B cell (primary cell): ENCODE data around the gene PRKD2. TPM values are rescaled to one million over a fixed set of nuclear protein-coding genes. Genes with fewer than 3 reads are reported as not detected.

Experiments
- ATAC-seq: fragments of 200-7000 bp; cut with Tn5 transposase; one replicate; pipeline ENCODE4 v1.10.0; 2021; ENCODE audit warnings: low read depth, mild to moderate bottlenecking, moderate number of reproducible peaks, moderate library complexity
- CTCF ChIA-PET: fragments of 350-600 bp; sonication (Branson Sonifier 250); formaldehyde crosslinking; loops from one replicate; lab custom pipeline; 2021; ENCODE audit warnings: antibody characterized with exemption, inconsistent platforms; lab: Charles Lee
- POLR2A ChIA-PET: fragments of 350-600 bp; sonication (Branson Sonifier 250); formaldehyde crosslinking; loops from one replicate; lab custom pipeline; 2021; ENCODE audit warnings: antibody characterized with exemption; lab: Charles Lee
- DNase-seq: peaks from one replicate; pipeline ENCODE4 v3.0.0; 2013
- H2AFZ ChIP-seq: 2 replicates; pipeline ENCODE4 v1.6.1; 2012; ENCODE audit warnings: mild to moderate bottlenecking, low read depth, low read length; ENCODE audit not compliant: insufficient read depth, poor library complexity, severe bottlenecking
- H3K27ac ChIP-seq, 2 donors: 1 replicate in 1 of 2; 2 replicates in 1 of 2; pipeline ENCODE4 v1.5.1; 2012 to 2013; ENCODE audit warnings: low read length in 2 of 2, mild to moderate bottlenecking in 2 of 2, moderate library complexity in 1 of 2
- H3K27me3 ChIP-seq, 4 experiments: fragments of 200-600 bp in 1 of 4; sonication (generic) in 1 of 4; replicated peaks in 1 of 4; 1 replicate in 2 of 4; 2 replicates in 2 of 4; pipeline versions ENCODE4 v1.6.1 to v1.7.0; 2013 to 2016; ENCODE audit warnings: low read length in 3 of 4, mild to moderate bottlenecking in 2 of 4, mixed read lengths in 1 of 4, moderate library complexity in 1 of 4; ENCODE audit not compliant: insufficient read depth in 4 of 4, control insufficient read depth in 3 of 4; ENCODE audit errors: control extremely low read depth in 1 of 4
- H3K36me3 ChIP-seq, 2 experiments: replicated peaks in 1 of 2; 1 replicate in 1 of 2; 2 replicates in 1 of 2; pipeline versions ENCODE4 v1.6.1 to v1.7.1; 2013; ENCODE audit warnings: low read length in 1 of 2; ENCODE audit not compliant: insufficient read depth in 2 of 2, control insufficient read depth in 1 of 2; ENCODE audit errors: control extremely low read depth in 1 of 2, extremely low read depth in 1 of 2
- H3K4me1 ChIP-seq, 2 donors: fragments of 200-600 bp in 1 of 2; sonication (generic) in 1 of 2; 1 replicate in 1 of 2; 2 replicates in 1 of 2; pipeline versions ENCODE4 v1.5.1 to v1.6.1; 2013 to 2017; ENCODE audit warnings: low read length in 2 of 2; ENCODE audit not compliant: control insufficient read depth in 2 of 2, insufficient read depth in 2 of 2
- H3K4me2 ChIP-seq: replicated peaks from 2 replicates; pipeline ENCODE3; 2012; ENCODE audit warnings: mild to moderate bottlenecking, low read depth, low read length; ENCODE audit not compliant: poor library complexity, severe bottlenecking
- H3K4me3 ChIP-seq, 5 experiments: fragments of 200-600 bp in 1 of 5; sonication (generic) in 1 of 5; 1 replicate in 3 of 5; 2 replicates in 2 of 5; pipeline versions ENCODE4 v1.5.1 to v1.7.0; 2011 to 2016; ENCODE audit warnings: low read length in 4 of 5, mild to moderate bottlenecking in 4 of 5, low read depth in 2 of 5, control low read depth in 1 of 5, moderate library complexity in 1 of 5; ENCODE audit not compliant: insufficient read depth in 1 of 5; ENCODE audit errors: control extremely low read depth in 1 of 5, extremely low read depth in 1 of 5
- H3K79me2 ChIP-seq: fragments of 200-600 bp; sonication (generic); one replicate; pipeline ENCODE4 v1.6.0; 2016; ENCODE audit warnings: low read length; ENCODE audit not compliant: control insufficient read depth, insufficient read depth
- H3K9ac ChIP-seq: fragments of 200-600 bp; sonication (generic); 2 replicates; pipeline ENCODE4 v1.6.1; 2017; ENCODE audit warnings: mild to moderate bottlenecking, low read length, moderate library complexity
- H3K9me3 ChIP-seq, 3 donors: one replicate each; pipeline versions ENCODE4 v1.6.1 to v1.7.1; 2013; ENCODE audit warnings: low read length in 2 of 3; ENCODE audit not compliant: control insufficient read depth in 2 of 3, insufficient read depth in 1 of 3; ENCODE audit errors: control extremely low read depth in 1 of 3
- H4K20me1 ChIP-seq: 2 replicates; pipeline ENCODE4 v1.6.0; 2012; ENCODE audit warnings: mild to moderate bottlenecking, low read length; ENCODE audit not compliant: insufficient read depth, control insufficient read depth, poor library complexity, severe bottlenecking
- H3K27ac Mint-ChIP-seq: one replicate; pipeline ENCODE4 v1.8.0; 2021; ENCODE audit warnings: mixed read lengths
- H3K27me3 Mint-ChIP-seq: one replicate; pipeline ENCODE4 v1.8.0; 2021; ENCODE audit warnings: mixed read lengths
- H3K4me1 Mint-ChIP-seq: one replicate; pipeline ENCODE4 v1.8.0; 2021; ENCODE audit warnings: mixed read lengths
- H3K4me3 Mint-ChIP-seq: one replicate; pipeline ENCODE4 v1.8.0; 2021; ENCODE audit warnings: mixed read lengths
- H3K9me3 Mint-ChIP-seq: one replicate; pipeline ENCODE4 v1.8.0; 2022; ENCODE audit warnings: mixed read lengths; ENCODE audit not compliant: insufficient read depth
- CTCF ChIP-seq: fragments of 200-600 bp; IDR thresholded peaks from one replicate; pipeline ENCODE4 v1.8.0; 2022; ENCODE audit warnings: antibody characterized with exemption, mild to moderate bottlenecking
- EZH2 ChIP-seq: IDR thresholded peaks from 2 replicates; pipeline ENCODE4 v1.6.1; 2012; ENCODE audit warnings: borderline replicate concordance, low read depth, mild to moderate bottlenecking, moderate library complexity, low read length; ENCODE audit not compliant: insufficient read depth, poor library complexity, severe bottlenecking
- WGBS: methylation state at CpG from one replicate; pipeline ENCODE4 v1.1.5; 2013; ENCODE audit warnings: missing lambda C conversion rate; ENCODE audit not compliant: insufficient coverage; 5-methylcytosine and 5-hydroxymethylcytosine counted together
- intact Hi-C: fragments of 100-400 bp; cut with micrococcal nuclease; formaldehyde crosslinking; loops from one replicate; pipeline ENCODE4 v1.10.0; 2022
- polyA plus RNA-seq: library from polyadenylated mRNA; depleted of rRNA; stranded (reverse); fragments of >200 nt; gene quantifications from 2 replicates; pipeline ENCODE4 v1.2.3, GENCODE V29; 2012
- total RNA-seq, 2 donors: library from RNA; stranded (reverse); fragments of 120-200 nt in 1 of 2; gene quantifications; 1 replicate in 1 of 2; 2 replicates in 1 of 2; pipeline versions ENCODE4 v1.2.3 to v1.2.4, GENCODE V29; 2013 to 2022

Gene PRKD2
- total and polyA plus RNA-seq, 2 donors (not counting 1 experiment from before 2014, with no cell fraction given) = 192 to 208 TPM

GRCh38 chr19:46656541-46656940, 60.4 kb downstream of the PRKD2 start:
- intact Hi-C loops = no loop called here
- Mint-ChIP-seq H3K27me3 (peaks cover 39% of the 10 kb centered on the region), H3K4me3 (no peak overlapping the region), H3K9me3 (no peaks in the 10 kb centered on the region), H3K27ac (no peak overlapping the region), H3K4me1 (peaks cover 17% of the 10 kb centered on the region)
- Histone ChIP-seq H3K36me3 (no peaks in the 10 kb centered on the region), H3K4me1 (peaks cover 23 to 24% of the 10 kb centered on the region in 2 donors), H3K4me2 (no peak overlapping the region), H3K27me3 (peaks cover 0 to 58% (median 23%) of the 10 kb centered on the region in 4 experiments), H2AFZ (no peak overlapping the region), H3K9me3 (peaks cover 0 to 10% (median 2%) of the 10 kb centered on the region in 3 donors), H3K4me3 (no peak overlapping the region), H3K79me2 (no peaks in the 10 kb centered on the region), H4K20me1 (no peaks in the 10 kb centered on the region), H3K9ac (no peak overlapping the region), H3K27ac (no peak overlapping the region)
- ATAC-seq (no peak), DNase-seq (no peak)
- CTCF ChIA-PET = interaction anchor here (0.6 to 12.3 kb wide), 5 partner anchors 14 to 141 kb away, joined by 3 to 447 read pairs (median 3); no protein-coding TSS in a partner anchor
- POLR2A ChIA-PET = no interaction called here
- TF ChIP-seq EZH2 (no peak), CTCF (no peak)
- WGBS = 100% methylated on average over 1 of the region's 5 CpGs

- intact Hi-C loops = no loop called here
- Mint-ChIP-seq H3K4me1 (peaks cover 4% of the 10 kb centered on the region), H3K9me3 (no peaks in the 10 kb centered on the region), H3K27me3 (peaks cover 49% of the 10 kb centered on the region), H3K27ac (no peak overlapping the region), H3K4me3 (no peak overlapping the region)
- Histone ChIP-seq H3K4me3 (no peak overlapping the region), H3K79me2 (no peaks in the 10 kb centered on the region), H3K4me1 (peaks cover 9 to 13% of the 10 kb centered on the region in 2 donors), H4K20me1 (no peaks in the 10 kb centered on the region), H3K27ac (no peak overlapping the region), H3K4me2 (no peak overlapping the region), H3K27me3 (peaks cover 0 to 61% (median 20%) of the 10 kb centered on the region in 4 experiments), H3K36me3 (no peaks in the 10 kb centered on the region), H3K9ac (no peak overlapping the region), H2AFZ (no peak overlapping the region), H3K9me3 (peaks cover 0 to 8% (median 2%) of the 10 kb centered on the region in 3 donors)
- no peak for TF ChIP-seq CTCF
- TF ChIP-seq EZH2 = no peak
- WGBS = 81% methylated on average over 11 of the region's 16 CpGs
- ATAC-seq = no peak
- ChIA-PET POLR2A (no interaction called here), CTCF (interaction anchor here (1.9 kb wide), 1 partner anchor 74 kb away, joined by 4 read pairs; no protein-coding TSS in a partner anchor)
- DNase-seq = no peak
Measured at GRCh38 chr19:46654621-46655152, 62.2 kb downstream of the PRKD2 start.
